Spleen (tissue), 11 donors: Measurements from ENCODE around the gene RHBDF2. TPM values are rescaled to one million over a fixed set of nuclear protein-coding genes. Genes with fewer than 3 reads are reported as not detected.
"Not testable (repeated sequence)": the region's sequence is repeated elsewhere in the genome, so short reads cannot be mapped to it uniquely, and the experiment has no call there.

Source experiments
- DNase-seq: peaks from one replicate; pipeline ENCODE4 v3.0.0-alpha.2; 2020
- H3K27ac ChIP-seq, 8 donors: fragments of 200-600 bp; sonication (generic) in 7 of 8; 1 replicate in 4 of 8; 2 replicates in 4 of 8; pipeline versions ENCODE4 v1.5.0 to v1.8.0; 2016 to 2021; ENCODE audit warnings: inconsistent platforms in 4 of 8, mild to moderate bottlenecking in 4 of 8, moderate library complexity in 1 of 8
- H3K27me3 ChIP-seq, 7 donors: fragments of 200-600 bp; sonication (generic) in 6 of 7; replicated peaks in 1 of 7; 1 replicate in 4 of 7; 2 replicates in 3 of 7; pipeline versions ENCODE4 v1.5.0 to v1.8.0; 2016 to 2021; ENCODE audit warnings: inconsistent platforms in 3 of 7, mild to moderate bottlenecking in 1 of 7
- H3K36me3 ChIP-seq, 6 donors: fragments of 200-600 bp; sonication (generic) in 5 of 6; 1 replicate in 4 of 6; 2 replicates in 2 of 6; pipeline versions ENCODE4 v1.5.0 to v1.8.0; 2016 to 2021; ENCODE audit warnings: inconsistent platforms in 2 of 6
- H3K4me1 ChIP-seq, 6 donors: fragments of 200-600 bp; sonication (generic) in 5 of 6; 1 replicate in 3 of 6; 2 replicates in 3 of 6; pipeline versions ENCODE4 v1.5.0 to v1.8.0; 2016 to 2021; ENCODE audit warnings: inconsistent platforms in 3 of 6
- H3K4me3 ChIP-seq, 8 donors: fragments of 200-600 bp; sonication (generic) in 7 of 8; 1 replicate in 4 of 8; 2 replicates in 4 of 8; pipeline versions ENCODE4 v1.5.0 to v1.8.0; 2016 to 2021; ENCODE audit warnings: inconsistent platforms in 4 of 8, mild to moderate bottlenecking in 4 of 8, moderate library complexity in 2 of 8
- H3K9me3 ChIP-seq, 8 donors: fragments of 200-600 bp; sonication (generic) in 7 of 8; 1 replicate in 4 of 8; 2 replicates in 4 of 8; pipeline versions ENCODE4 v1.5.0 to v1.8.0; 2016 to 2021; ENCODE audit warnings: inconsistent platforms in 4 of 8
- POLR2A ChIP-seq, 3 donors: fragments of 450-650 bp; IDR thresholded peaks; one replicate each; pipeline ENCODE4 v1.5.1; 2017; ENCODE audit warnings: antibody characterized with exemption in 3 of 3, mild to moderate bottlenecking in 1 of 3
- POLR2AphosphoS5 ChIP-seq, 3 donors: sonication (generic); formaldehyde crosslinking; IDR thresholded peaks; one replicate each; pipeline ENCODE4 v1.5.1; 2017; ENCODE audit warnings: antibody characterized with exemption in 3 of 3
- WGBS, 5 donors: extraction: QIAGEN DNeasy Blood & Tissue Kit in 3 of 5; methylation state at CpG; one replicate each; pipeline versions ENCODE4 v1.1.5 to v1.1.7; 2013 to 2018; 5-methylcytosine and 5-hydroxymethylcytosine counted together
- intact Hi-C: fragments of 100-400 bp; cut with DNase I; formaldehyde crosslinking; loops from one replicate; pipeline ENCODE4 v1.15.0; 2023; ENCODE audit warnings: low total_unique reads
- polyA plus RNA-seq, 3 donors: library from polyadenylated mRNA; stranded (reverse); fragments of 200-250 nt; gene quantifications; one replicate each; pipeline ENCODE4 v1.2.1, GENCODE V29; 2013
- total RNA-seq, 7 donors: library from RNA; depleted of rRNA in 3 of 7; stranded (reverse); fragments of >200 nt in 3 of 7; fragmentation: NEBNext Ultra II Directional in 4 of 7; extraction: Animal tissue kit (Norgen Biotek cat#: 25700) in 4 of 7; gene quantifications; one replicate each; pipeline versions ENCODE4 v1.1.0 to v1.2.1, GENCODE V29; 2016 to 2021
- TF ChIP-seq, protein P1 (sequence below), 11 experiments: fragments of 200-600 bp in 7 of 11; fragments of 450-650 bp in 4 of 11; sonication (generic) in 4 of 11; IDR thresholded peaks in 8 of 11; conservative IDR thresholded peaks in 3 of 11; 1 replicate in 7 of 11; 2 replicates in 4 of 11; pipeline versions ENCODE4 v1.4.0 to v1.8.0; 2016 to 2021; ENCODE audit warnings: antibody characterized with exemption in 11 of 11, inconsistent platforms in 4 of 11, mild to moderate bottlenecking in 1 of 11
- donor health status: healthy with polysubstance abuse.
- donor health status: DM: no; HTN: no; CAD: no; lungs with moderate emphysema.
- donor health status: DM: no; HTN: no; CAD: no.
- donor health status: Bipolar disorder and iron deficiency.
- donor health status: healthy.
- donor health status: DM: no; HTN: no; CAD: no.
- donor health status: DM: yes; HTN: yes; CAD: no.

Gene RHBDF2
- total and polyA plus RNA-seq, 10 donors: 31.4 to 147 (median 97.9) TPM

DNA sequence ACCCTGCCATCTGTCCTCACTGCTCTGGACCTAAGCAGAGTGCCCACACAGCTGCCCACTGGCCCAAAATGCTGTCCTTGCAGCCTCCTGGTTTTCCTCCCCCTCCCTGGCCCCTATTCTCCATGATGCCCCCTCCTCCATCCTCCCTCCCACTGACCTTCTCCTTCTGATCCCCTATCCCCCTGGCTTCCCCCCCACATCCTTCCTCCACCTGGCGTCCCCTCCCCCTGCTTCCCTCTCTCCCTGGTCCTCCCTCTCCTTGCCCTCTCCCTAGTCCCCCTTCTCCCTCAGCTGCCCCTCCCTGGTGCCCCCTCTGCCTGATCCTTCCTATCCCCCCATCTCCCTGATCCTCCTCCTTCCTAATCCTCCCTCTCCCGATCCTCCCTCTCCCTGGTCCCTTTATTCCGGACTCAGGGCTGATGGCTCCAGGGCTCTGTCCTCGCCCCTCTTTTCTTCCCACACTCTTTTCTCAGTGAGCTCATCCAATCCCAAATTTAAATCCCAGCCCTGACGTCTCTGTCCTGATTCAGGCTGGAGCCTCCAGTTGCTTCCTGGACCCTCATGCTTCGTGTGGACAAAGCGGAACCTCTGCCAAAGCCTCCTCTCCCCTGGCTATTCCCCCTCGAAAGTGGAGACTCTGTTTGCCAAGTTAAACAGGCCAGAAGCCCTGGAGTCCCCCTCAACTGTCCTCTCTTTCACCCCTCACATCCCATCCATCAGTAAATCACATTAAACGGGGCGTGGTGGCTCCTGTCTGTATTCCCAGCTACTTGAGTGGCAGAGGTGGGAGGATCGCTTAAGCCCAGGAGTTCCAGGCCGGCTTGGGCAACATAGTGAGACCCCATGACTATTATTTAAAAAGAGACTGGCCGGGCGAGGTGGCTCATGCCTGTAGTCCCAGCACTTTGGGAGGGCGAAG lies 18.1 kb upstream of the RHBDF2 start:
- DNase-seq: no peak

DNA sequence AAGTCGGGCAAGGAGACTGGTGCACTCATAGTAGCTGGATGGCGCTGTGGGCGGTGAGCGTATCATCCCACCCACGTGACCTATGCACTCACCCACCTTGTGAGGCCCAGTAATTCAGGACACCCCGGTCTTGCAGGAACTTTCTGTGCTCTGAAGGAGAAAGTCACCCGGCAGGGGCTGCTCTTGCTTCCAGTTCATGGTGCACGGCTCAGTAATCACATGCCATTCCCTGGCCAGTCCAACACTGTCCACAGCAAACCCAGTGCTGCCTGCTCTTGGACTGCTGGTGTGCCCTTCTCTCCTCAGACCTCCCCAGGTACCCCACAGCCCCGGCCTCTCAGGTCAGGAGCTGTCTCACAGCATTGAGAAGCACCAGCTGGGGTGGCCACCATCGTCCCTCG lies 16.4 kb upstream of the RHBDF2 start:
- Histone ChIP-seq H3K27me3 (peaks cover 0 to 4% (median 0%) of the 10 kb centered on the region in 7 donors), H3K36me3 (no peaks in the 10 kb centered on the region), H3K27ac (peak overlapping the region in 4 of 8 donors; percentile 83 to 94 (median 86)), H3K4me3 (no peak overlapping the region), H3K9me3 (no peaks in the 10 kb centered on the region), H3K4me1 (peaks cover 15 to 48% (median 26%) of the 10 kb centered on the region in 6 donors)
- TF ChIP-seq POLR2AphosphoS5 (IDR thresholded peaks at IDR 0.05) (no peak), POLR2A (IDR thresholded peaks at IDR 0.05) (no peak)
- TF ChIP-seq, protein P1, sequence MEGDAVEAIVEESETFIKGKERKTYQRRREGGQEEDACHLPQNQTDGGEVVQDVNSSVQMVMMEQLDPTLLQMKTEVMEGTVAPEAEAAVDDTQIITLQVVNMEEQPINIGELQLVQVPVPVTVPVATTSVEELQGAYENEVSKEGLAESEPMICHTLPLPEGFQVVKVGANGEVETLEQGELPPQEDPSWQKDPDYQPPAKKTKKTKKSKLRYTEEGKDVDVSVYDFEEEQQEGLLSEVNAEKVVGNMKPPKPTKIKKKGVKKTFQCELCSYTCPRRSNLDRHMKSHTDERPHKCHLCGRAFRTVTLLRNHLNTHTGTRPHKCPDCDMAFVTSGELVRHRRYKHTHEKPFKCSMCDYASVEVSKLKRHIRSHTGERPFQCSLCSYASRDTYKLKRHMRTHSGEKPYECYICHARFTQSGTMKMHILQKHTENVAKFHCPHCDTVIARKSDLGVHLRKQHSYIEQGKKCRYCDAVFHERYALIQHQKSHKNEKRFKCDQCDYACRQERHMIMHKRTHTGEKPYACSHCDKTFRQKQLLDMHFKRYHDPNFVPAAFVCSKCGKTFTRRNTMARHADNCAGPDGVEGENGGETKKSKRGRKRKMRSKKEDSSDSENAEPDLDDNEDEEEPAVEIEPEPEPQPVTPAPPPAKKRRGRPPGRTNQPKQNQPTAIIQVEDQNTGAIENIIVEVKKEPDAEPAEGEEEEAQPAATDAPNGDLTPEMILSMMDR (IDR thresholded peaks at IDR 0.05 in 8 of 11, conservative IDR thresholded peaks at IDR 0.05 in 3 of 11): no peak
- WGBS, 5 donors: 84 to 99% (median 94%) methylated on average over 9 to 11 of the region's 11 CpGs
- intact Hi-C loops: no loop called here
- DNase-seq: no peak

More for the DNA sequence above, 18.1 kb upstream of the RHBDF2 start:
- Histone ChIP-seq H3K4me1 (peaks cover 15 to 56% (median 36%) of the 10 kb centered on the region in 6 donors), H3K27ac (no peak overlapping the region), H3K4me3 (no peak overlapping the region), H3K36me3 (no peaks in the 10 kb centered on the region), H3K9me3 (no peaks in the 10 kb centered on the region), H3K27me3 (peaks cover 0 to 12% (median 0%) of the 10 kb centered on the region in 7 donors)
- 77 to 89% (median 82%) methylated on average over 15 of the region's 15 CpGs for WGBS, 5 donors
- TF ChIP-seq POLR2AphosphoS5 (IDR thresholded peaks at IDR 0.05) (no peak), POLR2A (IDR thresholded peaks at IDR 0.05) (no peak)
- TF ChIP-seq, protein P1 (IDR thresholded peaks at IDR 0.05 in 8 of 11, conservative IDR thresholded peaks at IDR 0.05 in 3 of 11): no peak
- intact Hi-C loops: no loop called here

DNA sequence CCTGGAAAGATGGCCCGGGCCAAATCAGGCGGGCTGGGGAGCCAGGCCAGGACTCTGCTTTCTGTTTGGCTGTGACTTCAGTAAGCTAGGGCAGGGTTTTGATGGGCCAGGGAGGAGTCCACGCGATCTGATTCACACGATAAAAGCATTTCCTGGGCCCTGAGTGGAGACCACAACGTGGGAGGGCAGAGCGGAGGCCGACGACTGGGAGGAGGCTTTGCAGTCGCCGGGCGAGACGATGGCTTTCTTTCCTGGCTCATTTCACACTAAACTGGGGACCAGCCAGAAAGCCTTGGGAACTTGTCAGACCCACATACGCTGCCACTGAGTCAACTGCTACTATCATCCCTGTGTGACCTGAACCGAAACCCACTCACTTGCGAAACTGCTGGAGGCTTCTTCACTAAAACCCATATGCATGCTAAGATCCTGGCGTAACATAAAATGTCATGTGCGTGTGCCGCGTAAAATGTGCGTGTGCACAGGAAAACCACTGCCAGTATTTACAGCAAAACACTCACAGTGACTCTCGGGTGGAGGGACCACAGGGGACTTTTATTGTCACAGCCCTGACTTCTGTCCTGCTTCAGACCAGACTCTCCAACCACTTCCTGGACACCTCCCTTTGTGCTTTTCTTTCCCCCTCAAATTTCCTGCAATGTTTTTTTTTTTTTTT lies 14.2 kb upstream of the RHBDF2 start:
- DNase-seq: peak; percentile 86
- Histone ChIP-seq H3K27me3 (no peaks in the 10 kb centered on the region), H3K4me3 (peak overlapping the region in 3 of 8 donors; percentile 2 to 55 (median 27)), H3K9me3 (no peaks in the 10 kb centered on the region), H3K4me1 (peaks cover 15 to 66% (median 37%) of the 10 kb centered on the region in 6 donors), H3K36me3 (no peaks in the 10 kb centered on the region), H3K27ac (peak overlapping the region; percentile 79 to 94 (median 84))
- WGBS, 5 donors: 16 to 23% (median 19%) methylated on average over 22 of the region's 22 CpGs
- intact Hi-C loops: no loop called here
- TF ChIP-seq POLR2A (IDR thresholded peaks at IDR 0.05) (peak in 1 of 3 donors; percentile 2), POLR2AphosphoS5 (IDR thresholded peaks at IDR 0.05) (peak; percentile 72 to 91 (median 83))
- TF ChIP-seq, protein P1 (IDR thresholded peaks at IDR 0.05 in 8 of 11, conservative IDR thresholded peaks at IDR 0.05 in 3 of 11): no peak

DNA sequence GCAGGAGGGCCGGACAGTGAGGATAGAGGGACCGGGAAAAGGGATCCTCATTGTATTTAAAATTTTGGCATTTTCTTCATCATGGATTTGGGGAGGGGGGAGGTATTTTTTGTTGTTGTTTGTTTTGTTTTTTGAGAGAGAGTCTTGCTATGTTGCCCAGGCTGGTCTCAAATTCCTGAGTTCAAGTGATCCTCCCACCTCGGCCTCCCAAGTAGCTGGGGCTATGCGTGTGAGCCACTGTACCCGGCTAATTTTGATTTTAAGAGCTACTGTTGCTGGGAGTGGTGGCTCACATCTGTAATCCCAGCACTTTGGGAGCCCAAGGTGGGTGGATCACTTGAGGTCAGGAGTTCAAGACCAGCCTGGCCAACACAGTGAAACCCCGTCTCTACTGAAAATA lies 13.1 kb upstream of the RHBDF2 start:
- peaks cover 15 to 66% (median 37%) of the 10 kb centered on the region in 6 donors for H3K4me1 ChIP-seq
- 92 to 99% (median 97%) methylated on average over 6 of the region's 6 CpGs for WGBS, 5 donors
- H3K9me3 ChIP-seq, H3K27me3 ChIP-seq, H3K36me3 ChIP-seq, H3K4me3 ChIP-seq, DNase-seq, intact Hi-C loops: not testable (repeated sequence)
- H3K27ac ChIP-seq: peak overlapping the region; percentile 79 to 94 (median 84)
